DOHH2 (cell line): ENCODE measurements around the gene SNCB.
A peak's percentile ranks its signal among the peaks of the same experiment; 100 is the strongest.

Experiments used
- H3F3A ChIP-seq: fragments of 200-600 bp; sonication (generic), shearing (Covaris generic); 2 replicates; pipeline ENCODE4 v1.6.0; 2016; ENCODE audit warnings: antibody characterized with exemption, mild to moderate bottlenecking; ENCODE audit not compliant: control insufficient read depth, insufficient read depth
- H3K27ac ChIP-seq: fragments of 200-600 bp; sonication (generic); 2 replicates; pipeline ENCODE4 v1.5.1; 2014; ENCODE audit warnings: low read depth, mild to moderate bottlenecking, low read length, moderate library complexity
- H3K27me3 ChIP-seq: fragments of 200-600 bp; sonication (generic); 2 replicates; pipeline ENCODE4 v1.6.1; 2014; ENCODE audit warnings: mild to moderate bottlenecking, low read length, mixed read lengths; ENCODE audit not compliant: control insufficient read depth
- H3K36me3 ChIP-seq: fragments of 200-600 bp; sonication (generic); 2 replicates; pipeline ENCODE4 v1.6.1; 2014; ENCODE audit warnings: mild to moderate bottlenecking, low read length, moderate library complexity, mixed read lengths; ENCODE audit not compliant: control insufficient read depth
- H3K4me1 ChIP-seq: fragments of 200-600 bp; sonication (generic); 2 replicates; pipeline ENCODE4 v1.6.1; 2014; ENCODE audit warnings: mild to moderate bottlenecking, low read length, mixed read lengths; ENCODE audit not compliant: control insufficient read depth
- H3K4me2 ChIP-seq: fragments of 200-600 bp; sonication (generic); 2 replicates; pipeline ENCODE4 v1.6.0; 2014; ENCODE audit warnings: mild to moderate bottlenecking, low read length, moderate library complexity
- H3K4me3 ChIP-seq: fragments of 200-600 bp; sonication (generic); 2 replicates; pipeline ENCODE4 v1.5.1; 2014; ENCODE audit warnings: mild to moderate bottlenecking, low read length, mixed read lengths
- H3K79me2 ChIP-seq: fragments of 200-600 bp; sonication (generic); 2 replicates; pipeline ENCODE4 v1.6.1; 2014; ENCODE audit warnings: mild to moderate bottlenecking, low read length, mixed read lengths; ENCODE audit not compliant: control insufficient read depth
- H3K9me2 ChIP-seq: fragments of 200-600 bp; sonication (generic); replicated peaks from 2 replicates; pipeline ENCODE4 v1.6.1; 2014; ENCODE audit warnings: mild to moderate bottlenecking, low read length, mixed read lengths; ENCODE audit not compliant: control insufficient read depth
- H3K9me3 ChIP-seq: fragments of 200-600 bp; sonication (generic); 2 replicates; pipeline ENCODE4 v1.6.1; 2014; ENCODE audit warnings: antibody characterized with exemption, low read length, mixed read lengths; ENCODE audit not compliant: control insufficient read depth, insufficient read depth
- H4K20me1 ChIP-seq: fragments of 200-600 bp; sonication (generic); 2 replicates; pipeline ENCODE4 v1.6.0; 2014; ENCODE audit warnings: low read depth, mild to moderate bottlenecking, antibody characterized with exemption, low read length, moderate library complexity; ENCODE audit not compliant: control insufficient read depth, insufficient read depth
- EZH2phosphoT487 ChIP-seq: fragments of 200-600 bp; sonication (generic); IDR thresholded peaks from 2 replicates; pipeline ENCODE4 v1.6.1; 2017; ENCODE audit warnings: borderline replicate concordance, mild to moderate bottlenecking, antibody characterized with exemption, low read length, moderate library complexity, mixed read lengths
- TF ChIP-seq, protein P1 (sequence below): fragments of 200-600 bp; sonication (generic); IDR thresholded peaks from one replicate; pipeline ENCODE4 v1.5.1; 2014; ENCODE audit warnings: antibody characterized with exemption, mild to moderate bottlenecking, low read depth, low read length; ENCODE audit not compliant: poor library complexity, severe bottlenecking

Gene SNCB

DNA sequence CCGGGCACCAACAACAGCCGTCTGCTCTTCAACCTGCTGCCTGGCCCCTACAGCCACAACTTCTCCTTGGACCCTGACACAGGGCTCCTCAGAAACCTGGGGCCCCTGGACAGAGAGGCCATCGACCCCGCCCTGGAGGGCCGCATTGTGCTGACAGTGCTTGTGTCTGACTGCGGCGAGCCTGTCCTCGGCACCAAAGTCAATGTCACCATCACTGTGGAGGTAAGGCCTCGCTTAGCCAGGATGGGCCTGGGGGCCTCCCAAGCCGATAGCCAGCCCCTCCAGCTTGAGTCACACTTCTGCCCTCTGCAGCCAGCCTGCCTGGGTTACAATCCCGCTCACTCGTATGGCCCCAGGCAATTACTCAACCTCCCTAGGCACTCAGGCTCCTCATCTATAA lies 49.0 kb downstream of the SNCB start:
- H3K27ac ChIP-seq = no peak overlapping the region

DNA sequence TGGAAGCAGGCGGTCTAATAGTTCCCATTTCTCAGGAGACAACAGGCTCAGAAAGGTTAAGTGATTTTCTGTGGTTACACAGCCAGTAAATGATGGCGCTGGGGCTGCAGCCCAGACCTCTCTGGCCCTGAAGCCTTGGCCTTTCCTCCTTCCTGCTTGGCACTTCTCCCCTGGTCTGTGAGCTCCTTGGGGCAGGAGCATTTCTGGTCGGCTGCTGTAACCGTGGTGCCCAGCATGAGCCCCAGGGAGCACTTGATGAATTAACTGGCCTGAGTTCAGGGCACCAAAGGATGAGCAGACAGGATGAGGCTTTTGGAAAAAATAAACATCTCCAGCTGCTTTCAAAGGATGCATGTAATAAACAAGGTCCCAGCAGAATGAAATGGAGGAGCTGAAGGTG lies 51.0 kb downstream of the SNCB start:
- no peaks in the 10 kb centered on the region for H4K20me1 ChIP-seq
- H3K79me2 ChIP-seq = no peaks in the 10 kb centered on the region
- TF ChIP-seq EZH2phosphoT487 = no peak
- TF ChIP-seq, protein P1, sequence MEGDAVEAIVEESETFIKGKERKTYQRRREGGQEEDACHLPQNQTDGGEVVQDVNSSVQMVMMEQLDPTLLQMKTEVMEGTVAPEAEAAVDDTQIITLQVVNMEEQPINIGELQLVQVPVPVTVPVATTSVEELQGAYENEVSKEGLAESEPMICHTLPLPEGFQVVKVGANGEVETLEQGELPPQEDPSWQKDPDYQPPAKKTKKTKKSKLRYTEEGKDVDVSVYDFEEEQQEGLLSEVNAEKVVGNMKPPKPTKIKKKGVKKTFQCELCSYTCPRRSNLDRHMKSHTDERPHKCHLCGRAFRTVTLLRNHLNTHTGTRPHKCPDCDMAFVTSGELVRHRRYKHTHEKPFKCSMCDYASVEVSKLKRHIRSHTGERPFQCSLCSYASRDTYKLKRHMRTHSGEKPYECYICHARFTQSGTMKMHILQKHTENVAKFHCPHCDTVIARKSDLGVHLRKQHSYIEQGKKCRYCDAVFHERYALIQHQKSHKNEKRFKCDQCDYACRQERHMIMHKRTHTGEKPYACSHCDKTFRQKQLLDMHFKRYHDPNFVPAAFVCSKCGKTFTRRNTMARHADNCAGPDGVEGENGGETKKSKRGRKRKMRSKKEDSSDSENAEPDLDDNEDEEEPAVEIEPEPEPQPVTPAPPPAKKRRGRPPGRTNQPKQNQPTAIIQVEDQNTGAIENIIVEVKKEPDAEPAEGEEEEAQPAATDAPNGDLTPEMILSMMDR = no peak
- no peak overlapping the region for H3K4me3 ChIP-seq
- H3K9me3 ChIP-seq = no peaks in the 10 kb centered on the region; the same call in 1 of the 2 replicates
- no peaks in the 10 kb centered on the region for H3K9me2 ChIP-seq
- no peaks in the 10 kb centered on the region for H3K27me3 ChIP-seq
- no peak overlapping the region for H3K4me2 ChIP-seq
- no peaks in the 10 kb centered on the region for H3K36me3 ChIP-seq
- peaks cover 8% of the 10 kb centered on the region for H3K4me1 ChIP-seq
- H3K27ac ChIP-seq = no peak overlapping the region
- H3F3A ChIP-seq = no peaks in the 10 kb centered on the region

More for the DNA sequence above, 49.0 kb downstream of the SNCB start:
- no peaks in the 10 kb centered on the region for H3K36me3 ChIP-seq
- peaks cover 9% of the 10 kb centered on the region for H3K9me3 ChIP-seq
- TF ChIP-seq, protein P1 = no peak
- TF ChIP-seq EZH2phosphoT487 = no peak
- H4K20me1 ChIP-seq = no peaks in the 10 kb centered on the region
- no peaks in the 10 kb centered on the region for H3K9me2 ChIP-seq
- H3K79me2 ChIP-seq = no peaks in the 10 kb centered on the region
- H3F3A ChIP-seq = no peaks in the 10 kb centered on the region
- H3K4me1 ChIP-seq = 0 out of 2 replicates have a peak, but pooled peaks cover 6% of the 10 kb centered on the region
- H3K4me3 ChIP-seq = no peak overlapping the region
- no peak overlapping the region for H3K4me2 ChIP-seq
- no peaks in the 10 kb centered on the region for H3K27me3 ChIP-seq

DNA sequence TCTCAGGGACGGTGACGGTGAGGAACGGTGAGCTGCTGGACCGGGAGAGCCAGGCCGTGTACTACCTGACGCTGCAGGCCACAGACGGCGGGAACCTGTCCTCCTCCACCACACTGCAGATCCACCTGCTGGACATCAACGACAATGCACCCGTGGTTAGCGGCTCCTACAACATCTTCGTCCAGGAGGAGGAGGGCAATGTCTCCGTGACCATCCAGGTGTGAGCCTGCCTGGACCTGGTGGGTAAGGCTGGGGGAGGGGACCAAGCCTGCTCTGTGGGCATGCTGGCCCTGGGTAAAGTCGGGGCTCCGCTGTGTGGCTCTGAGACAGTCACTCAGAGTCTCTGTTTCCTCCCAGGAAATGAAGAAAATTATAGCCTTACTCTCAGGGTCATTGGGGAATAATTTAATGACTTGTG lies 51.9 kb downstream of the SNCB start:
- Histone ChIP-seq H3K4me1 (peaks cover 10% of the 10 kb centered on the region), H3K4me2 (no peak overlapping the region), H3K4me3 (no peak overlapping the region), H3K79me2 (no peaks in the 10 kb centered on the region), H3K9me2 (no peaks in the 10 kb centered on the region), H3K36me3 (no peaks in the 10 kb centered on the region), H3K27ac (no peak overlapping the region), H3F3A (no peaks in the 10 kb centered on the region), H3K27me3 (no peaks in the 10 kb centered on the region), H3K9me3 (no peaks in the 10 kb centered on the region), H4K20me1 (no peaks in the 10 kb centered on the region)
- TF ChIP-seq, protein P1 = peak; percentile 76
- no peak for TF ChIP-seq EZH2phosphoT487
